ENCODE data around the gene HOMEZ. TPM values are rescaled to one million over a fixed set of nuclear protein-coding genes. Genes with fewer than 3 reads are reported as not detected.
"Not testable (repeated sequence)": the region's sequence is repeated elsewhere in the genome, so short reads cannot be mapped to it uniquely, and the experiment has no call there.

HOMEZ gene
- total and polyA plus RNA-seq, 5 donors: 8.4 to 12.7 (median 9.8) TPM

GRCh38 chr14:23297096-23297495, 11.2 kb upstream of the HOMEZ start:
- no peak for DNase-seq
- Histone ChIP-seq H3K4me3 (ENCODE audit: low read length) (no peak overlapping the region), H3K27ac (ENCODE audit: low read length) (no peak overlapping the region), H3K9me3 (ENCODE audit: control insufficient read depth, low read length) (no peaks in the 10 kb centered on the region), H3K4me1 (ENCODE audit: control insufficient read depth, insufficient read depth, low read length) (peaks cover 2% of the 10 kb centered on the region), H3K27me3 (ENCODE audit: control insufficient read depth, insufficient read depth) (no peaks in the 10 kb centered on the region)
- no peak for ATAC-seq
- 86% methylated on average over 7 of the region's 7 CpGs for WGBS
- intact Hi-C loops (cut with DNase I): loop anchor here in 1 of 4 donors (10.0 kb wide), 1 partner anchor 172 kb away; no protein-coding TSS in a partner anchor

- intact Hi-C loops (cut with DNase I): loop anchor here in 1 of 4 donors (10.0 kb wide), 1 partner anchor 171 kb away; no protein-coding TSS in a partner anchor
- ATAC-seq (no peak), DNase-seq (no peak)
- Histone ChIP-seq H3K9me3 (ENCODE audit: control insufficient read depth, low read length) (no peaks in the 10 kb centered on the region), H3K4me1 (ENCODE audit: control insufficient read depth, insufficient read depth, low read length) (peaks cover 2% of the 10 kb centered on the region), H3K27ac (ENCODE audit: low read length) (no peak overlapping the region), H3K27me3 (ENCODE audit: control insufficient read depth, insufficient read depth) (no peaks in the 10 kb centered on the region), H3K4me3 (ENCODE audit: low read length) (no peak overlapping the region)
- WGBS: 88% methylated on average over 7 of the region's 7 CpGs
Measured at GRCh38 chr14:23296012-23296777, 10.3 kb upstream of the HOMEZ start.

DNA sequence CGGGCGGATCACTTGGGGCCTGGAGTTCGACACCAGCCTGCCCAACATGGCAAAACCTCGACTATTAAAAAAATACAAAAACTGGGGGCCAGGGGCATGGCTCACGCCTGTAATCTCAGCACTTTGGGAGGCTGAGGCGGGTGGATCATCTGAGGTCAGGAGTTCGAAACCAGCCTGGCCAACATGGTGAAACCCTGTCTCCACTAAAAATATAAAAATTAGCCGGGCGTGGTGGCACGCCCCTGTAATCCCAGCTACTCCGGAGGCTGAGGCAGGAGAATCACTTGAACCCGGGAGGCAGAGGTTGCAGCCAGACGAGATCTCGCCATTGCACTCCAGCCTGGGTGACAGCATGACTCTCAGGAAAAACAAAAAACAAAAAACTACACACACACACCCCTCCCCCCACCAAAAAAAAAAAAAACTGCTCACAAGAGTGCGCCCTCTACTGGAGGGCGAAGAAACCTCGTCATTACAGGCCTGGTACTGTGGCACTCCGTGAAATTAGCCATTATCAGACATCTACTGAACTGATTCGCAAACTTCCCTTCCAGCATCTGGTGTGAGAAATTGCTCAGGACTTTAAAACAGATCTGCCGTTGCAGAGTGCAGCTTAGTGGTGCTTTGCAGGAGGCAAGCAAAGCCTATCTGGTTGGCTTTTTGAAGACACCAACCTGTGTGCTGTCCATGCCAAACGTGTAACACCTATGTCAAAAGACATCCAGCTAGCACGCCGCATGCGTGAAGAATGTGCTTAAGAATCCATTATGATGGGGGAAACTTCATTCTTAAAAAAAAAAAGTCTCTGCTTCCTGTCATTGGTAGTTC, 9.0 kb upstream of the HOMEZ start:
- no peak overlapping the region for H3K27ac ChIP-seq (ENCODE audit: low read length)
- intact Hi-C loops (cut with DNase I): loop anchor here in 1 of 4 donors (10.0 kb wide), 1 partner anchor 170 kb away; no protein-coding TSS in a partner anchor

GRCh38 chr14:23286902-23287479, 1.1 kb upstream of the HOMEZ start:
- Histone ChIP-seq H3K27me3 (ENCODE audit: control insufficient read depth, insufficient read depth) (no peaks in the 10 kb centered on the region), H3K9me3 (ENCODE audit: control insufficient read depth, low read length) (no peaks in the 10 kb centered on the region), H3K27ac (ENCODE audit: low read length) (peak overlapping the region; percentile 94), H3K4me1 (ENCODE audit: control insufficient read depth, insufficient read depth, low read length) (no peaks in the 10 kb centered on the region), H3K4me3 (ENCODE audit: low read length) (peak overlapping the region; percentile 54)
- no peak for DNase-seq
- intact Hi-C loops (cut with DNase I): no loop called here
- WGBS: 60% methylated on average over 6 of the region's 6 CpGs
- ATAC-seq: no peak

More for the DNA sequence above, 9.0 kb upstream of the HOMEZ start:
- Histone ChIP-seq H3K9me3 (ENCODE audit: control insufficient read depth, low read length) (no peaks in the 10 kb centered on the region), H3K4me1 (ENCODE audit: control insufficient read depth, insufficient read depth, low read length) (peaks cover under 1% of the 10 kb centered on the region), H3K27me3 (ENCODE audit: control insufficient read depth, insufficient read depth) (no peaks in the 10 kb centered on the region), H3K4me3 (ENCODE audit: low read length) (no peak overlapping the region)
- peak in 2 of 3 donors; percentile 41 to 78 for DNase-seq
- 25% methylated on average over 24 of the region's 24 CpGs for WGBS
- peak; percentile 52 to 62 for ATAC-seq

DNA sequence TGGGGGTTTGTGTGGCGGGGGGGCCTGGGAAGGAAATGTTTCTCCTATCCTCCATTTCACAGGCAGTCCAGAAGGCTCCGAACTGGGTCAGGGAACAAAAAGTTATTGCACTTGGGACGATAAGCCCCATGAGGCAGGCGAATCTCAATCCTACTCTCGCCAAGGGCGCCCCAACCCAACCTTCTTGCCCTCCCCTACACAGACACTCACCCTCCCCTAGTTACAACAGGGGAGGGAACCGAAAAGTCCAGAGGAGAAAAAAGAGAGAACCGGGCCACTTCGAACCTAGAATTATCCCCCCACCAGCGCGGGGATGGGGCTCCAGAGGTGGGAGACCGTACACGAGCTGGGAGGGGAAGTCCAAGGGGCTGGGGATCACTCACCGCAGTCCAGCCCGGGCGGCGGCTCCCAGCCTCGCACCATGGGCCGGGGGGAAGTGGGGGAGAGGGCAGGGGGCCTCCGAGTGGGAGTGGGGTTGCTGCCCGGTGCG, 357 bp downstream of the HOMEZ start:
- no peaks in the 10 kb centered on the region for H3K27me3 ChIP-seq (ENCODE audit: control insufficient read depth, insufficient read depth)
- H3K27ac ChIP-seq (ENCODE audit: low read length): peak overlapping the region; percentile 84
- no peaks in the 10 kb centered on the region for H3K4me1 ChIP-seq (ENCODE audit: control insufficient read depth, insufficient read depth, low read length)
- intact Hi-C loops (cut with DNase I): no loop called here
- peak in 1 of 3 donors; percentile 52 for DNase-seq
- H3K4me3 ChIP-seq (ENCODE audit: low read length): peak overlapping the region; percentile 81
- peak; percentile 33 to 54 for ATAC-seq
- under 1% methylated on average over 22 of the region's 22 CpGs for WGBS
- no peaks in the 10 kb centered on the region for H3K9me3 ChIP-seq (ENCODE audit: control insufficient read depth, low read length)

DNA sequence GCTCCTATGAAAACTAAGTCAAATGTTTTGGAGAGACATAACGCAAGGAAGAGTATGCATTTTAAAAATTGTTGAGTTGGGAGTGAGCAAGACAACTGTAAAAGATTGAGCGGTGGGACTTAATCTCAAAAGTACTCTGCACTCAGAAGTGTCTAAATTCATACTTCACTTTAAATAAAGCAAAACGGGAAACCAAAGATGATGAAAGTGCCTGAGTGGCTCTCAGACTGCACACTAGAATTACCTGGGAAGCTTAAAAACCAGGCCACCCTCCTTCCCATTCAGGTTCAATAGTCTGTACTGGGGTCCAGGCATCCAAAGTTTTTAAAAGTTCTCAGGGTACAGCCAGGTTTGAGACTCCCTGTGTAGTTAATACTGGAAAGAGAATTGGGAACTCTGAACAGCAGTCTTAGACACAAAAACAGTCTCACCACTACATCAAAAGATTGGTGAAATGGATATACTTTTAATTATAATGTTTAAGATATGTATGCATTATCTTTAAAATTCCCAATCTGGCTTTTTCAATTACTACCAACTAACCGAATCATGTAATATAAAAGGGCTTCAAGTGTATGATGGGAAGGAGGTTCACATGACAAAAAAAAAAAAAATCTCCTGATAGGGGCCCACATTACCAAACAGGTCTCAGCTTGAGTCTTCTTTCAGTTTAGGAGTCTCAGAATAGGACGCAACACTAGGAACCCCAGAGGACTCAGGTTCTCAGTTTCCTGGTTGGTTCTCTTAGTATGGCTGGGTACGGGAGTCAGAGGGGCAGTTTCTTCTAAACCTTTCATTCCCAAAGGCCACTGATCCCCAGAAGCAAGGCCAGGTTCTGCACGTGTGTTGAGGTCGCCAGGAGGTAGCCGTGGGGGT, 1.0 kb downstream of the HOMEZ start:
- H3K9me3 ChIP-seq (ENCODE audit: control insufficient read depth, low read length): no peaks in the 10 kb centered on the region
- ATAC-seq (peak in 1 of 2 donors; percentile 5), DNase-seq (no peak)
- 20% methylated on average over 9 of the region's 9 CpGs for WGBS
- H3K4me1 ChIP-seq (ENCODE audit: control insufficient read depth, insufficient read depth, low read length): no peaks in the 10 kb centered on the region
- no peaks in the 10 kb centered on the region for H3K27me3 ChIP-seq (ENCODE audit: control insufficient read depth, insufficient read depth)
- intact Hi-C loops (cut with DNase I): no loop called here
- peak overlapping the region; percentile 81 for H3K4me3 ChIP-seq (ENCODE audit: low read length)
- peak overlapping the region; percentile 84 for H3K27ac ChIP-seq (ENCODE audit: low read length)

DNA sequence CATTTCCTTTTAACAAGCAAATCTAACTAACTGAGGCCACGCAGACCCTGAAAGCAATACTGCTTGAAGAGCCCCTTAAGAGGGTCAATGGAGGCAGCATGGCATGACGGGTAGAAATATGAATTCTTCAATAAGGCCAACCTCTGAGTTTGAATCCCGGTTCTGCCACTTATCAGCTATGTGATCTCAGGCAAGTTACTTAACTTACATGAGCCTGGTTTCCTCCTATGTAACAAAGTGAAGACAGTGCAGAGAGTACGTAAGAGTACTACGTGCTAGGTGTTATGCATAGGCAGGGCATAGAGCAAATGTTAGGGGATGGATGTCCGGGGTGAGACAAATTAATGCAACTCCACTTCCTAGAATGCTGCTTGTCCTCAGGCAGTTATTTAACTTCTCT, 4.7 kb downstream of the HOMEZ start:
- H3K27ac ChIP-seq (ENCODE audit: low read length): no peak overlapping the region
- no peaks in the 10 kb centered on the region for H3K9me3 ChIP-seq (ENCODE audit: control insufficient read depth, low read length)
- H3K27me3 ChIP-seq (ENCODE audit: control insufficient read depth, insufficient read depth): no peaks in the 10 kb centered on the region
- DNase-seq: no peak
- H3K4me3 ChIP-seq (ENCODE audit: low read length): no peak overlapping the region
- 94% methylated on average over 6 of the region's 6 CpGs for WGBS
- no peaks in the 10 kb centered on the region for H3K4me1 ChIP-seq (ENCODE audit: control insufficient read depth, insufficient read depth, low read length)
- intact Hi-C loops (cut with DNase I): no loop called here
- ATAC-seq: no peak

- 97% methylated on average over 6 of the region's 6 CpGs for WGBS
- H3K27ac ChIP-seq (ENCODE audit: low read length); intact Hi-C loops (cut with DNase I); H3K4me1 ChIP-seq (ENCODE audit: control insufficient read depth, insufficient read depth, low read length); ATAC-seq; H3K9me3 ChIP-seq (ENCODE audit: control insufficient read depth, low read length); H3K4me3 ChIP-seq (ENCODE audit: low read length); DNase-seq; H3K27me3 ChIP-seq (ENCODE audit: control insufficient read depth, insufficient read depth): not testable (repeated sequence)
Measured at GRCh38 chr14:23277928-23278327, 8.0 kb downstream of the HOMEZ start.

DNA sequence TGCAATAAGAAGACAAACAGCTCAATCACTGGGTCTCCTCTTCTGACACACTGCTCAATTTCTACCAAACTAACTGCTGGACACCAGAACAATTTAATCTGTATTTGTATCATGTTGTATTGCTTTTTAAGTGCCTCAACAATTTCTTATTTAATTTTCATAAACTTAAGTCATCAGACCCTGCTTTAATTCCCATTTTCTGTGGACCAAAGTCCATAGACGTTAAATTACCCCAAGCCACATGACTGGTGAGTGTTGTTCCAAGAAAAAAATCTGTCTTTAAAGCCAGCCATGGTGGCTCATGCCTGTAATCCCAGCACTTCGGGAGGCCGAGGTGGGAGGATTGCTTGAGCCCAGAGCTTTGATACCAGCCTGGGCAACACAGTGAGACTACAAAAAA, 8.7 kb downstream of the HOMEZ start:
- H3K4me1 ChIP-seq (ENCODE audit: control insufficient read depth, insufficient read depth, low read length): no peaks in the 10 kb centered on the region
- no peak for DNase-seq
- H3K27me3 ChIP-seq (ENCODE audit: control insufficient read depth, insufficient read depth): no peaks in the 10 kb centered on the region
- no peak for ATAC-seq
- WGBS: 82% methylated on average over 3 of the region's 3 CpGs
- H3K4me3 ChIP-seq (ENCODE audit: low read length): no peak overlapping the region
- H3K9me3 ChIP-seq (ENCODE audit: control insufficient read depth, low read length): no peaks in the 10 kb centered on the region
- no peak overlapping the region for H3K27ac ChIP-seq (ENCODE audit: low read length)
- intact Hi-C loops (cut with DNase I): no loop called here

- Histone ChIP-seq H3K9me3 (ENCODE audit: control insufficient read depth, low read length) (no peaks in the 10 kb centered on the region), H3K27me3 (ENCODE audit: control insufficient read depth, insufficient read depth) (no peaks in the 10 kb centered on the region), H3K27ac (ENCODE audit: low read length) (no peak overlapping the region), H3K4me3 (ENCODE audit: low read length) (no peak overlapping the region), H3K4me1 (ENCODE audit: control insufficient read depth, insufficient read depth, low read length) (no peaks in the 10 kb centered on the region)
- no peak for ATAC-seq
- WGBS: 91% methylated on average over 2 of the region's 2 CpGs
- intact Hi-C loops (cut with DNase I): no loop called here
- DNase-seq: no peak
Measured at GRCh38 chr14:23275412-23275811, 10.5 kb downstream of the HOMEZ start.

Measured in right cardiac atrium (tissue), 5 donors.